GM13976 (cell line): ENCODE measurements around the gene MAEA.
"Not testable (repeated sequence)": the region's sequence is repeated elsewhere in the genome, so short reads cannot be mapped to it uniquely, and the experiment has no call there.

Source experiments
- DNase-seq: peaks from one replicate; pipeline ENCODE4 v3.0.0; 2012; ENCODE audit warnings: low spot score
- in situ Hi-C: fragments of 300-500 bp; cut with MboI; formaldehyde crosslinking; loops from one replicate; pipeline ENCODE4 v1.12.0; 2022; ENCODE audit warnings: low sequenced_read_pairs, mixed read lengths, inconsistent platforms; ENCODE audit not compliant: unreplicated experiment
- TF ChIP-seq, protein P1 (sequence below): IDR thresholded peaks from 2 replicates; pipeline ENCODE4 v1.5.1; 2012; ENCODE audit warnings: borderline replicate concordance, mild to moderate bottlenecking; ENCODE audit not compliant: insufficient read depth; ENCODE audit errors: extremely low read depth, missing control alignments, control extremely low read depth

Gene MAEA

DNA sequence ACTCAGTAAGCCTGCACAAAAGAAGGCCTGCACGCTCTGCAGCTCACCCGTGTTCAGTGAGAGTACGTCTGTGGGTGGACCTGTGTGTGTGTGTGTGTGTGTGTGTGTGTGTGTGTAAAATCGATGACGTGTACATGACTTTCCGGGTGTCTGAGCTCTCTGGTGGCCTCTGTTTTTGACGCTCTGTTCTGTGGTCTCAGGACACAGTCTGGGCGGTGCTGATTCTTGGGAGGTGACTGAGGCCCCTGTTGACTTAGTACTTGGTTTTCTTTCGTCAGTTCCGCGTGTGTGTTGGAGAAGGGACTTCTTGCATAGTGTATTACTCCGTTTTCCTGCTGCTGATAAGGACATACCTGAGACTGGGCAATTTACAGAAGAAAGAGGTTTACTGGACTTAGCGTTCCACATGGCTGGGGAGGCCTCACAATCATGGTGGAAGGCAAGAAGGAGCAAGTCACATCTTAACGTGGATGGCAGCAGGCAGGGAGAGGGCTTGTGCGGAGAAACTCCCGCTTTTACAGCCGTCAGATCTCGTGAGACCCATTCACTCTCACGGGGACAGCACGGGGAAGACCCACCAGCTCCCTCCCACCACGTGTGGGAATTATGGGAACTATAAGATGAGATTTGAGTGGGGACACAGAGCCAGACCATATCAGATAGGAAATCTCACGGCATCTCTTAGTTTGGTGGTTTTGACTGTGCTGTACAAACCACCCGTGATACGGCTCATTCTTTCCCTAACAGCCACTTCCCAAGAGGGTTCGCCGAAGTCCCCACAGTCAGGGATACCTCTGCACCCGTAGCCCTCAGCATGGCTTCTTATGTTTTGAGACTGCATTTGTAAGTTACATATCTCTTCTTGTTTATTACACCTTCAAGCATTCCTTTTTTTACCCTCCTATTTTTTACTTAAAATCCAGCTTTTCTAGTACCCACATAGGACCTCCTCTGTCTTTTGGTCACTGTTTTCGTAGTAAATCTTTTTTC, 81.8 kb downstream of the MAEA start:
- TF ChIP-seq, protein P1, sequence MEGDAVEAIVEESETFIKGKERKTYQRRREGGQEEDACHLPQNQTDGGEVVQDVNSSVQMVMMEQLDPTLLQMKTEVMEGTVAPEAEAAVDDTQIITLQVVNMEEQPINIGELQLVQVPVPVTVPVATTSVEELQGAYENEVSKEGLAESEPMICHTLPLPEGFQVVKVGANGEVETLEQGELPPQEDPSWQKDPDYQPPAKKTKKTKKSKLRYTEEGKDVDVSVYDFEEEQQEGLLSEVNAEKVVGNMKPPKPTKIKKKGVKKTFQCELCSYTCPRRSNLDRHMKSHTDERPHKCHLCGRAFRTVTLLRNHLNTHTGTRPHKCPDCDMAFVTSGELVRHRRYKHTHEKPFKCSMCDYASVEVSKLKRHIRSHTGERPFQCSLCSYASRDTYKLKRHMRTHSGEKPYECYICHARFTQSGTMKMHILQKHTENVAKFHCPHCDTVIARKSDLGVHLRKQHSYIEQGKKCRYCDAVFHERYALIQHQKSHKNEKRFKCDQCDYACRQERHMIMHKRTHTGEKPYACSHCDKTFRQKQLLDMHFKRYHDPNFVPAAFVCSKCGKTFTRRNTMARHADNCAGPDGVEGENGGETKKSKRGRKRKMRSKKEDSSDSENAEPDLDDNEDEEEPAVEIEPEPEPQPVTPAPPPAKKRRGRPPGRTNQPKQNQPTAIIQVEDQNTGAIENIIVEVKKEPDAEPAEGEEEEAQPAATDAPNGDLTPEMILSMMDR, result no peak
- in situ Hi-C loops, result no loop called here
- no peak for DNase-seq

DNA sequence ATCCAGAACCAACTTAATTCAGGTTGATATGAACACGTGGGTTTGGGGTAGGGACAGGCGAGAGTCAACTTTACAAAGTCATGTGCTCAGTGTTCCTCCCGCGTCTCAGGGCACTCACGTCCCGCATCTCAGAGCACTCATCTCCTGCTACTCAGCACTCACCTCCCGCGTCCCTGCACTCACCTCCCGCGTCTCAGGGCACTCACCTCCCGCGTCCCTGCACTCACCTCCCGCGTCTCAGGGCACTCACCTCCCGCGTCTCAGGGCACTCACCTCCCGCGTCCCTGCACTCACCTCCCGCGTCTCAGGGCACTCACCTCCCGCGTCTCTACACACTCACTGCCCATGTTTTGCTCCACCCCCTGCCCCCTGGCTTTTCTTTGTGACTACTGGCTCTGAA, 82.9 kb downstream of the MAEA start:
- DNase-seq, in situ Hi-C loops: not testable (repeated sequence)

DNA sequence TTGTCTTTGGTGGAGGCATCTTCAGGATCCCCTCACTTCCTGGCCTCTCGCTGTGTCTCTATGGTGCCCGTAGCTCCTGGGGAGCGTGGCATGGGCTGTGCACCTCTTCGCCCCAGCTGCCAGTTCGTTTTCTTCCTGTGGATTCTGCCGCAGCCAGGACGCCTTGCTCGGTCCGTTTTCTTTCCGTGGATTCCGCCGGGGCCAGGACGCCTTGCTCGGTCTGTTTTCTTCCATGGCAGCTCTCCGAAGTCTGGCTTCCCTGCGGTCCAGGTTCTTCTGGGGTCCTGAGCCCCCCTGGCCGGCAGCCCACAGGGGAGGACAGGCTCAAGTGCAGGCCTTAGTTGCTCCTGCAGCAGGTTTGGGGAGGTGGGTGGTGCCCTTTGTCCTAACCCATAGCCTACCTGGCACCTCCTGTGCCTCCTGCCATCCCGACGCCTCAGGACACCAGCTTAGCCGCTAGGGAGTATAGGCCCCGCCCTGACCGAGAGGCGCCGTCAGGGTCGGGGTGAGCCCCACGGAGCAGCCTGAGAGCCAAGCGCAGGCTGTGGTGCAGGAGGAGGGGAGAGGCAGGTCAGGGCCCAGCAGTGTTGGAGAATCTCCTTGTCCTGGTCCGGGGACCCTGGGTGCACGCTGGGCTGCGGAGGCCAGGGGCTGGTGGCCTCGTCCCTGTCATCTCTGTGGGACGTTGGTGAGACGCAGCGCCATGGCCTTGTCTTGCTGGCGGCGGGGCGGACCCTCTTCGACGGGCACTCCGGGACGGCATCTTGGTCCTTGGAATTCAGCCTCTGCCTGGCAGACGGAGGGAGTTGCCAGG, 84.4 kb downstream of the MAEA start:
- in situ Hi-C loops, result no loop called here
- DNase-seq, result no peak
- TF ChIP-seq, protein P1, result no peak

DNA sequence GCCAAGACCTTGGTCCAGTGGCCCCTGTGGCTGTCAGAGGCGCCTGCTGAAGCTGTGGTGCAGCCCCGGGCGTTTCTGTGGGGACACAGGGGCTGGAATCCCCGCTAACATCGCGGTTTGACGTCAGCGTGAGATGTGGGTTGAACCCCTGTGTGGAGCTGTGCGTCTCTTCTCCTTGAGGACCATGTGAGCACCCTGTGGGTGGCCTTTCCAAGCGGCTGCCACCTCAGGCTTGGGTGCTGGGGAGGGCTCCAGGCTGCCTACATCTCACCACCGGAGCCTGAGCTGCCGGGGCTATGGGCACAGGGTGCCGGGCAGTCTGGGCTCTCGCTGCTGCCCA, 85.0 kb downstream of the MAEA start:
- DNase-seq, result no peak
- TF ChIP-seq, protein P1, result no peak
- in situ Hi-C loops, result no loop called here

DNA sequence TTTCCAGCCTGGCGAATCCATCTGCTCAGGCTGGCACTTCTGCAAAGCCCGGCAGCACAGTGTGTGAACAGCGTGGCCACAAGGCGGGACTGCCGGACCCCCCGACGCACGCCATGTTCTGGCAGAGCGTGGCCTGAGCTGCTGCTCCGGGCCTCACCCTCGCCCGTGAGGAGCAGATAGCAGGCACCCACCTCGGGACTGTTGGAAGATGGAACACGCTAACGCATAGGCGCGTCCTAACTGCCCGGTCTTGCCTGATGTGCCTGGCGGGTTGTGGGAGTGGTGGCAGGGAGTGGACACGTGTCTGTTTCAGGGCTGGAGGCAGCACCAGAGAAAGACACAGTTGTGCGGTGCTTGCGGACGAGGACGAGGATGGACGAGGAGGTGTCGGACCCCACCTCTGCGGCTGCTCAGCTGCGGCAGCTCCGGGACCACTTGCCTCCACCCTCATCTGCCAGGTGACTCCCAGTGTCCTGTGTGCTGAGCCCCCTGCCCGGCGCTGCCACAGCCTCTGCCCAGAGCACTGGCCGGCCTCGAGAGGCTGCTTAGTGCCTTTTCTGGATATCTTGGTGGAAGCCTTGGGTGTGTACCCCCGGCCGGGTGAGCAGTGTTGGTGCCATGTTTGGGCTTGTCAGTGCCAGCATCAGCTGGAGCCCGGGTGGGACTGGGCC, 85.5 kb downstream of the MAEA start:
- DNase-seq, result no peak
- TF ChIP-seq, protein P1, result no peak
- in situ Hi-C loops, result no loop called here

DNA sequence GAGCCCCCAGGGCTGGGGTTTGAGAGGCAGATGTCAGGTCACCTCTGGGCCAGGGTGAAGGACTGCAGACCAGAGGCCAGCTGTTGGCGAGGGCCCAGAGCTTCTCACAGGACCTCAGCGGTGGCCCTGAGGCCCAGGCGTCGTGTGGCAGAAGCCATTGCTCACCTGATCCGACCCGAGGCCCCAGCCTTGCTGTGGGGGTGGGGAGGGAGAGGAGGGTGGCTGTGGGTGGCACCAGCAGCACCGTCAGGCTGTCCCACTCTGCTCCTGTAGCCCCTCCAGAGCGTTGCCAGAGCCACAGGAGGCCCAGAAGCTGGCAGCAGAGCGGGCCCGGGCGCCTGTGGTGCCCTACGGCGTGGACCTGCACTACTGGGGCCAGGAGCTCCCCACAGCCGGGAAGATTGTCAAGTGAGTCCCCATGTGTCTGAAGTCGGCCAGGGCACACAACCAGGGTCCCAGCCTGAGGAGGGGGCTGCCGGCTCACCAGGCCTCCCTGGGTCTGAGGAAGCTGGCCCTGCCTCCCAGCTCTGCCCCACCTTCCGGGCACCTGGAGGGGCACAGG, 86.2 kb downstream of the MAEA start:
- no peak for DNase-seq
- TF ChIP-seq, protein P1, result no peak
- in situ Hi-C loops, result no loop called here

DNA sequence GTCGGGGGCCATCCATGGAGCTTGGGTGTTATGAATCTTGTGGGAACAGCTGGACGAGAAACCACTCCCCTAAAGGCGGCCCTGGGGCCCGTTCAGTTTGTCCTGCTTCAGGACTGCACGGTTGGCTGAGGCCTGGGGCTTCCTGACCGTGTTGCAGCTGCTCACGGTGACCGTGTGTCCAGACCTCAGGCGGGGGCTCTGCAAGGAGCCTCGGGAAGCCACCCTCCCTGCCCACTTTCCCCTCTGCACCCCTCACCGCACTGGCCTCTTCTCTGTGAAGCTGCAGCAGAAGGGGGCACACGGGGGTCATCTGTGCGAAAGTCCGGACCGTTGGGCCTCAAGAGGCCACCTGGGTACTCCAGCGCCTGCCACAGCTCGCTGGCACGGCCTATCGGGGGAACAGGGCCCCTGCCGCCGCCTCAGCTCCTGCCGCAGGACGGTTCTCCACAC, 86.7 kb downstream of the MAEA start:
- TF ChIP-seq, protein P1, result no peak
- DNase-seq, result no peak
- in situ Hi-C loops, result no loop called here
